Daoy (cell line): ENCODE measurements around the gene COL25A1. TPM values are rescaled to one million over a fixed set of nuclear protein-coding genes. Genes with fewer than 3 reads are reported as not detected.

ENCODE experiments used
- DNase-seq: peaks from one replicate; pipeline ENCODE4 v3.0.0-alpha.2; 2015; ENCODE audit warnings: low read depth
- total RNA-seq: library from RNA; depleted of rRNA; stranded (reverse); fragments of >200 nt; shearing (Covaris generic); gene quantifications from 2 replicates; pipeline ENCODE4 v1.2.3, GENCODE V29; 2014

The COL25A1 gene
- total RNA-seq, 1 experiment from 2014 or later, result 0.74 TPM

GRCh38 chr4:109214622-109215301, 87.7 kb downstream of the COL25A1 start:
- no peak for DNase-seq

DNA sequence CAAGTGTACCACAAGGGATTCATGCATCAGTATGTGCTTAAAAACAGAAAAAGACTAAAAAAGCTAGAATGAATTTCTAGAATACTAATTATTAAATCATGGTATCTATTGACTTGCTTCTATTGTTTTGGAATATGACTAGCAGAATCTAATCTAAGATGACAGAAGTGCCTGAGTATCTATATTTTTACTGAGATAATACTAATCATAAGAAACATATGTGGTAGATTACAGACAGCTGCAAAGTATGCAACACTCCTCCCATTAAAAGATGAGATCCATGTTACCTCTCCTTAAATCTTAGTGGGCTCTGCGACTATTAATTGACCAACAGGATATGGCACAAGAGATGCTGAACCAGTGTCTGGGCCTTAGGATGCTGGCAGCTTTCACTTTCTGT, 89.4 kb downstream of the COL25A1 start:
- DNase-seq, result no peak

DNA sequence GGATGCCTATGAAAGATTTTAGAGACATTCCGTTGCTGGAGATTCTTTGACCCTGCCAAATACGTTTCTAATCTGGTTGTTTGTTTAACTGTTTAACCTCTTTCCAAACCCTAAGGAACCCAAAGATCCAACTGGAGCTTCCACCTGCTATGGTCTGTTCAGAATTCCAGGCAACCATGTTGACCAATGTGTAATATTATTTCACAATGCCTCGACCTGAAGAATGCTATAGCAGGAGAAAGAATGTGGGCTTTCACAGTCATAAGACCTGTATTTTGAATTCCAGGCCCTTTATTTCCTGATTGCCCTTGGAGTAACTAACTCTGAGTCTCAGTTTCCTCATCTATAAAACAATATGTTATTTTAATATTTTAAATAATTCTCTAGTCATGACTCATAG, 90.8 kb downstream of the COL25A1 start:
- no peak for DNase-seq

- no peak for DNase-seq
These were observed 92.8 kb downstream of the COL25A1 start for GRCh38 chr4:109209647-109210046.

- no peak for DNase-seq
These were observed 94.6 kb downstream of the COL25A1 start for GRCh38 chr4:109207898-109208297.

DNA sequence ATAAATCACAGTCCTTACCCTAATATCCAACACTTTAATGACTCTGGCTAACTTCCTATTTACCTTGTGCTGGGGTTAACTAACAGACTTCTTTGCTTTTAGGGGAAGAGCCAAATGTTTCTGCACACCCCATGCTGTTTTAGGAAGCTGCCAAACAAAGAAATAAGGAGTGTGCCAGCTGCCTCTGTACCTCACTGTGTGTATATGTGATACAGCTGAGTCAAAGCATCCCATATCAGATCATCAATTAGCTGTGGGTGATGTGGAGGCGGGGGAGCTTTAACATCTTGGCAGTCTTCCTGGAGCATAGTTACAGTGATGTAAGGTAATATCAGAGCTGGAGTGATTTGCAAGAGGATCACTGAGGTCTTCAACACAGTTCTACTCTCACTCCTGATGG, 95.4 kb downstream of the COL25A1 start:
- DNase-seq, result peak; percentile 67

DNA sequence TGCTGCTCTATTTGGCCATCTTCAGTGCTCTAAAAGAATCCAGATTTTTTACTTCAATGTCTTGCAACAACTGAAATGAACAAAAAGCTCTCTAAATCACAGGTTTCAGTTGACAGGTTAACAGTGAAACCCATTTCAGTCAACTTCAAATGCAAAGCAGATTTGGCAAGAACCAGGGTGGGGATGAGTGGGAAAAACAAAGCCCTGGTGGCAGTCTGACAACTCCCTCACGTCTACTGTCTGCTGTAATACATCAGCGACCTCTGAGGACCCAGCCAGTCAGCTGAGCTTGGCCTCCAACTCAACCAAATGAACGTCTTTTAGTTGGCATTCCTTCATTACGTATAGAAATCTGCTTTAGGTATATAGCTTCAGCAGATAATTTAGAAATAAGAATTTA, 95.8 kb downstream of the COL25A1 start:
- DNase-seq, result no peak

DNA sequence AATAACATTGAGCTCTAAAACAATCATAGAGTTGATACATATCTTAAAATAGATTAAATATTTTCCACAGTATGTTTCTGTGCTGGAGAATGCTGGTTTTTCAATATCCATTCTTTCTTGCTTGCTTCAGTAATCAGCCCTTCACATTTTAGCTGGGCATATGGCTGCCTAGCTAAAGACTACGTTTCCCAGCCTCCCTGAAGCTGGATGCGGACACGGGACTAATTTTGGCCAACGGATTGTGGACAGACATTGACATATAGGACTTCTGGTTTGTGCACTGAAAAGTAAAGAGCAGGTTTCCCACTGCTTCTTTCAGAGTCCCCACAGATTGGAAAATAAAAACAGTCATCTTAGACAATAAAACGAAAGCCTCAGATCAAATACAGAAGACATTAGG, 97.3 kb downstream of the COL25A1 start:
- DNase-seq, result no peak

DNA sequence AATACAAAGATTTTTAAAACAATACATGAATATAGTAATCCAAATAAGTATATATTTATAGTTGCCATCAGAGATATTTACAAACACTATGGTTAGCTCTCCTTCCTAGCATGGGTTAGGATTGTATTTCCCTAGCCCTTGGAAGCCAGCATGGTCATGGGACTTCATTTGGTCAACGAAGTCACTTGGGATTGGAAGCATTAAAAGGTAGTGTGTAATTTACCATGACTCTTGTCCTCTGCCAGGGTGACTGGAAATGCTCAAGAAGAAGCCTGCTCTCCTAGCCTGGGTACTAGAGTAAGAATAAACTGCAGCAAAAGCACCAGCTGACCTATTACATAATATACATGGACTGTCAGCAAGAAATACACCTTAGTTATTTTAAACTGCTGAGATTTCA, 102.9 kb downstream of the COL25A1 start:
- no peak for DNase-seq

GRCh38 chr4:109195646-109196045, 106.8 kb downstream of the COL25A1 start:
- DNase-seq, result no peak

GRCh38 chr4:109191216-109191615, 111.2 kb downstream of the COL25A1 start:
- no peak for DNase-seq

DNA sequence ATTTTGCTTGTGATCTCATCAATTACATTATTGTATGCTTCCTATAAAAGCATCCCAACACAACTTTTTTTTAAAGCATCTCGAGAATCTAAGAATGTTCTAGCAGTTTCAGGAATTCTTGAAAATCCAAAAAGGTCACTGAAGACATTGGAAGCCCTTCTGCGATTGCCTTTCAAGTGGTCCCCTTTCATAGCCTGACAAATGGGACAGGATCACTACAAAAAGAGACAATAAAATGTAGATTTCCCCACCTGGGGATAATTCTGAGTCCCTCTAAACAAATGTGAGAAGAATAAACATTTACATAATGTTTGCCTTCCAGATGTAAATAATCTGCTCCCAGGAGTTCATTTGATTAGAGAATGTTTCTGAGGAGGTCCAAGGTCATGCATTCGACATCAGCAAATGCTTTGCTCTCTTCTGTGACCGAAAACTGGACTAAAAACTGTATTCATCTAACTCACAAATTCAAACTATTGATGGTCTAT, 116.0 kb downstream of the COL25A1 start:
- DNase-seq, result no peak

GRCh38 chr4:109185951-109186350, 116.5 kb downstream of the COL25A1 start:
- DNase-seq, result no peak

- DNase-seq, result no peak
These were observed 116.9 kb downstream of the COL25A1 start for GRCh38 chr4:109185548-109185947.

DNA sequence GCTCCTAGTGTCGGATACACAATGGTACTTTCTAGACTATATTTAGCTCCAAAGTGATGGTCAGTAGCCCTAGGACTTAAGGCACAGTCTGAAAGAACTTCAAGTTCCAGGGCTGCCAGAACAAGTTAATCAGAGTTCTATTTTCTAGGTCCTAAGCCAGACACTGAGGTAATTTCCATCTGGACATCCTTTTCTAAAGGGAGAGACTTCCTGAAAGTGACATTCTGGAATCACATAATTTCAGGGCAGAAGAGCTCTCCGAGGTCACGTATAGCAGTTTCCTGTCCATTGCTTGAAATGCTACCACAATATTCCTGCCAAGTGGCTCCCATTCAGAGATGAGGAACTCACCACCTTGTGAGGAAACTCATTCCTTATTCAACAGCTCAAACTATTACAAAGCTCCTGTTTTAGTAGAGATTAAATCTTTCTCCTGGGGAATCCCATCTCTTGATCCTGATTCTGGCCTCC, 117.9 kb downstream of the COL25A1 start:
- no peak for DNase-seq

- no peak for DNase-seq
These were observed 118.4 kb downstream of the COL25A1 start for GRCh38 chr4:109183931-109184490.

GRCh38 chr4:109182696-109183095, 119.8 kb downstream of the COL25A1 start:
- no peak for DNase-seq

DNA sequence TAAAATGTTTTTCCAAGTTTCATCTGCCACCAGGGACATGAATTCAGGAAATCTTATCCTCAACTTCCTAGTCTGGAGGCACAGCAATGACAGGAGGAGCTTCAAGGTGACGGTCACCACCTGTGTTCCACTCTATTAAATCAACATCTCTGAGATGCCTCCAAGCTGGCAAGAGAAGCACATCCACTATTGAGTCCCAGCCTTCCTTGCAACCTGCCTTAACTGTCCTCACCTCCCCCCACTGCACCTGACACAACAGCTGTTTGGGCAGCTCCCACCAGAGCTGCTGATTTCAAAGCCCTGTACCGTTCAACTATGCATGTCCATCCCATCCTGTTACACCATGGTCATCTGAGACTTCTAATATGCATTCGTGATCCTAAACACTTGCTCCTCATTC, 123.4 kb downstream of the COL25A1 start:
- DNase-seq, result no peak

GRCh38 chr4:109177096-109177810, 125.2 kb downstream of the COL25A1 start:
- DNase-seq, result no peak

DNA sequence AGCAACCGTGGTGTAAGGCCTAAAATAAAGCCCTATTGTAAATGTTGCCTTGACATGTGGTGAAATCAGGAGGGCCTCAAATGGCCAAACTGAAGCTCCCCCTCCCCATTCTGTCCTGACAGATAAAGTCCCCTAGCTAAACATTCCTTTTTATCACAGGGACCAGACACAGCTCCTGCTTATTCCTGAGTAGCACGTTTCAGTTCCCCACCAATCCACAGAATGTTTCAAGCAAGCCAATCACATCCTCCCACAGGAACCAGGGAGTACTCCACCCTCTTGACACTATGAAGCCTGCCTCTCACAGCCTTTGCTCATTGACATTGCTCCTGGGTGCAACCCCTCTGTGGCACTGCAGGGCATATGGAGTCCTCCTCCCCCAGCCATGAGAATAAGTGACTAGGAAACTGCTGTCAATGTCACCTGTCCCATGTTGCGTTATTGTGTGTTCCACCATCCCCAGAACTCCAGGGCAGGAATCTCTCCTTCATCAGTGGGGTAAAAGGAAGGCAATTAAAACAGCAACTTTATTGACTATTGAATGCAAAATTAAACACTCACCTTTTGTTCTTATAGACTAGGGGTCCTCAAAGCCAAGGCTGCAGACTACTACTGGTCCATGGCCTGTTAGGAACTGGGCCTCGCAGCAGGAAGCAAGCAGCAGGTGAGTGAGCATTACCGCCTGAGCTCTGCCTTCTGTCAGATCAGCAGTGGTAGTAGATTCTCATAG, 128.1 kb downstream of the COL25A1 start:
- no peak for DNase-seq

GRCh38 chr4:109172301-109172700, 130.2 kb downstream of the COL25A1 start:
- DNase-seq, result no peak

DNA sequence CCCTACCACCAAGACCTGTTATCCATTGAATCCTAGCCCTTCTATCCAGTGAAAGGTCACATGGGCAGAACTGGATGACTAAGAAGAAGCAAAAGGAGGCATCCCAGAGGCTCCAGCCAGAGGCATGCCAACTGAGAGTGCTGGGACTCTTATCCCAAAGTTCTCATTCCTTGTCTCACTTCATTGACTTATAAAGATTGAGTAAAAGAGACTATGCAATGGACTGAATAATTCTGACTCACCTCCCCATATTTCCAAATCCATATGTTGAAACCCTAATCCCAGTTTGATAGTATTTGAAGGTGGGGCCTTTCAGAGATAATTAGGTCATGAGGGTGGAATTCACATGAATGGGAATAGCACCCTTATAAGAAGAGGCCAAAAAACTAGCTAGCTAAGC, 131.4 kb downstream of the COL25A1 start:
- no peak for DNase-seq
